HL-60/S4 treated with retinoic acid at 250 ng/mL for 4 days and 3 days (cell line): ENCODE data around the gene RBM12.

Experiments
- in situ Hi-C: fragments of 300-500 bp; cut with MboI; formaldehyde crosslinking; loops from 2 replicates; pipeline ENCODE4 v1.7.0; 2022; ENCODE audit warnings: low sequenced_read_pairs

Gene RBM12

DNA sequence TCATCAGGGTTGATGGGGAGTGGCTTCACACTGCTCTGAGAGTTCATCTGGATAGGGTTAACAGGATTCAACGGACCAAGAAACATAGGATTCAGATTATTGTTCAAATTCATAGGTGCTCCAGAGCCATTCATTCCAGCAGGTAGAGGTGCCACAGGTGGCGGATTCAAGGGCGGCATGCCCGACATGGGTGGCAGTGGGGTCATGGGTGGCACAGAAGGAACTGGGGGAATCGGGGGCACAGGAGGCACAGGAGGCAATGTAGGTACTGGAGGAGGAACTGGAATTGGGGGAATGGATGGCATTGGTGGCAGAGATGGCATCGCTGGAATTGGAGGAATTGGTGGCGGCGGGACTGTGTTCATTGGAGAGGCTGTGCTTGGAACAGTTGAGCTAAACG lies 10.3 kb downstream of the RBM12 start:
- in situ Hi-C loops = no loop called here

DNA sequence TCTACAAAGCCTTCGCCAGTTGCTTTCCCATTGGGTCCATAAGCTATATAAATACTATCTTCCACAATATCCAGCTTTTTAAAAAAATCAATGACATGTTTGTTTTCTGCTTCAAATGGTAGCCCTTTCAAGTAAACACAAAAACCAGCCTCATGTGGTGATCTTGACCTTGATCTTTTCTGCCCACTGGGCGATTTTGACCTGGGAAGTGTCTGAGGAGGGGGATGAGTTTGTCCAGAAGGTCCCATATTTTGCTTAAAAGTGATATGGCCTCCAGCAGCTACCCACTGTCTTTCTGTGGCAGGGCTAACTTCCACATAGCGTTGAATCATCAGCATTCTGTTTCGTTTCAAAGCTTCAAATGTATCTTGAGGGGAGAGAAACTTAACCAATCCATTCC lies 10.8 kb downstream of the RBM12 start:
- in situ Hi-C loops = no loop called here

DNA sequence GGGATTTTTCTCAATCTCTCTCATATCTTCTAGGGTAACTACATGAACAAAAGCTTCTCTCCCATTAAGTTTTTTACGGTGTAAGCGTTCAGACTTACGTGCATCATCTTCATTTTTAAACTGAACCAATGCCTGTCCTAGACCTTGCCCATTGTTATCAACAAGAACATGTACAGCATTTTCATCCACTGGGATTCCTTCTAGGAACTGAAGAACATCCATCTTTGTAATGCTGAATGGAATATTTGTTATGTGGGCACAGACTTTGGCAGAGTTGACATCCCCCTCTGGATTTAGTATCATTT lies 11.3 kb downstream of the RBM12 start:
- in situ Hi-C loops = no loop called here

DNA sequence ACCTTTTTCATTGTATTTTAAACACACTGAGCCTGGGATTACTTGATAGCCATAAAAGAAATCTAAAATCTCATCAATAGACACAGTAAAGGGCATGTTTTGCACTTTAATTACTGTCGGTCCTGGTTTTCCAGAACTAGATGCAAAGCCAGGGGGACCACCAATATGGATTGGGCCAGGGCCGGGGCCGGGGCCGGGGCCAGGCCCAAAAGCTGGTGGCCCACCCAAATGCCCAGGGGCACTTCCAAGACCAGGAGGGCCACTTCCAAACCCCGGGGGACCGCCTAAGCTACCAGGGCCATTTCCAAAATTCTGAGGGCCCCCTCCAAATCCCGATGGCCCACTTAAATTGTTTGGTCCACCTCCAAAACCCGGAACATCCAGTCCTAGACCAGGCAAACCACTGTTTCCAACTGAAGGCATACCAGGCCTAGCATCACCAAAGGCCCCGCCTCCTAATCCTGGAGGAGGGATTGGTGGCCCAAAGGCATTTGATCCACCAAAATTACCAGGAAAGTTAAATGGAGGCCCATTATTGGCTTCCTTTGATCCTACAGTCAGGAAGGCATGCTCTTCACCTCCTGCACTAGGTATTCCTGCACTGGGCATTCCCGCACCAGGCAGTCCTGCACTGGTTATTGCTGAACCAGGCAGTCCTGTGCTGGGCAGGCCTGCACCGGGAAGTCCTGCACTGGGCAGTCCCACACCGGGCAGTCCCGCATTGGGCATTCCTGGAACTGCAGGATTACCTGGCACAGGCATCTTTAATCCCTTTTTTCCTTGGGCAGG lies 11.9 kb downstream of the RBM12 start:
- in situ Hi-C loops = no loop called here

DNA sequence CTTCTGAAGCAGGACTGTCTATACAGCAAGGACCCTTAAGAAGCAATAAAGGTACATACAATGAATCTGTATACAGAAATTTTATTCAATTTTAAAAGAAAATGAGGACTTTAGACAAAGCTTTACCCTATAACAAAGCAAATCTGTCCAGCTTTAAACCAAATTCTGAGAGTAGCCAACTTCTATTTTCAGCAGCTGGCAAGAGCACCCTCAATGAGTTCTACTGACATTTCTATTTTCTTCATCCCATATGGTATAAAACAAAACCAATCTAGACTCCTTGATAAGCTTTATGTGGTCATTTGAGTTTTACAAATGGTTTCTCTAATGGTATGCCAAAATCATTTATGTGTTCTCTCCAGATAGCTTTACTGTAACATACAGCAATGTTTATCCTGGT lies 12.7 kb downstream of the RBM12 start:
- in situ Hi-C loops = no loop called here

DNA sequence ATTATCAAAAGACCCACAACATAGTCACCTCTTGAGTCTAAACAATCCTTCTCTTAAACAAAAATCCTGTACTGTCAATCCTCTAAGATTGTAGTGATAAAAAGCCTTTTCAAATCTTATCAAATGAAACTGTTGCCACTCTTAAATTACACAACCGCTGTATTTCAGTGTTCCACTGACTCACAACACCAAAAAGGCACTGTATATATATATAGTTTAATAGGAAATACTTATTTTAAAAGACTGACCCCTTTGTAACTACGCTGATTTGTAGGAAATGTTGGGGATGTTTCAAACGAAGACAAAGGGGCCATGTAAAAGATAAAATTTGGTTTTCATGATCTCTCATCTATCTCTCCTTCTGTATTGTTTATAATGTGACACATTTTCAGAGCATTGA lies 14.1 kb downstream of the RBM12 start:
- in situ Hi-C loops = no loop called here

DNA sequence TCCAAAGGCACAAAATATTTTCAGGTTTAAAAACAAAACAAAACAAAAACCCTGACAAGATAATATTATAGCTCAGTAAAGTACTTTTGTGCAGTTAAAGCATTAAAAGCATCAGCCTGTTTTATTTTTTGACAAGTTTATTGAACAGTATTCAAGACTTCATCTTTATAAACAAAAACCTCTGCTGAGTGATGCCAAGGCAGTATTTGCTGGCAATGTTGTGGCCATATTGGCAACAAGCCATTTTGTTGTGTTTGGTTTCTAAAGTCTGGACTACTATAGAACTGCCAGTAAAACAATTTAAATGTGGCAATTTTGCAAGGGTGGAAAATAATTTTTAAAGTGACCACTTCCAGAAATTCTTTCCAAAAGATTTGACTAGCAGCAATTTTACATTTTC lies 15.9 kb downstream of the RBM12 start:
- in situ Hi-C loops = no loop called here

DNA sequence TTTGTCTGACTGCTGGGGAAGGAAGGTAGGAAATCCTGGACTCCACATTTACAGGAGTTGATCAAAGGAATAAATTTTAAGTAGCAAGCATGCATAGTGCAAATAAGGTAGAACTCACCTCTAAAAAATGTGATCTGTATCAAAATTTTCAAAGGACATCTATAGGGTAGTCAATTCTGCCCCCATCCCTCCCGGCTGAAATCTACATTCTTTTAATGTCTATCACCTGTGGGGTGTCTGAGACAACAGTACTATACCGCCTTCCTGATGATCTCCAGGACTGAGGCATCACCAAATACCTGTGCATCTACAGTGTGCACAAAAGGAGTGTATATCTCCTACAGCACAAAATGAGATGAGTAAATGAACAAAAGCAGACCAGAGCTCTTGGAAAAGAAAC lies 19.9 kb downstream of the RBM12 start:
- in situ Hi-C loops = no loop called here

DNA sequence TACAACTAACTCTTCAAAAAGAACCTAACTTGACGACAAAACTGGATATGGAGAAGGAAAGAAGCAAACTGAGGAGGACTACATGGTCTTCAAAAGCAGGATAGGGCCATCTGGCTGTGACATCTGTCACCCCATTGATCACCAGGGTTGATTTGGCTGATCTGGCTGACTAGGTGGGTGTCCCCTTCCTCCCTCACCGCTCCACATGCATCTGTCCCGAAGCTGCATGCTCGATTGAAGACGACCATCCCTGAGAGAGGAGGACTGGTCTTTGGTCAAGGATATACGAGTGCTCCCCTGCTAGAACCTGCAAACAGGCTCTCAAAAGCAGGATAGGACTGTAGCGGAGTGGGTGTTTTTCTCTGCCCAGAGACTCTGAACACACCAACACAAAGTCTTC lies 21.7 kb downstream of the RBM12 start:
- in situ Hi-C loops = no loop called here

DNA sequence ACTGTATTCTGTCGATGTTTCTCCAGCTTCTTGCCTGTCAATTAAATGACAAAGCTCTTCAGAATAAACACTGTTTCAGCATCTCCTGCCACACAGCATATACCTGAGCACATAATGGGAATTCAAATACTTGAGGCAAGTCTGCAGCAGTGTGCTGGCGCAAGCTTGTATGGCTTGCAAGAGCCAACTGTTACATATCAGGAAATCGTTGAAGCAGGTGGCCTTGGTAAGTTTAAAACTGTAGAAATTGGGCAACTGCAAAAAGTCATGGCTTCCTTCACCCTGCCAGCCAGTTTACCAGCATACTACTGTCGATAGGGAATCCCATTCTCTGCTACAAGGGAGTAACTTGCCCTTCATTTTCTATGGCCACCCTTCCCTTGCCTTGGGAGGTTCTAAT lies 23.0 kb downstream of the RBM12 start:
- in situ Hi-C loops = no loop called here

DNA sequence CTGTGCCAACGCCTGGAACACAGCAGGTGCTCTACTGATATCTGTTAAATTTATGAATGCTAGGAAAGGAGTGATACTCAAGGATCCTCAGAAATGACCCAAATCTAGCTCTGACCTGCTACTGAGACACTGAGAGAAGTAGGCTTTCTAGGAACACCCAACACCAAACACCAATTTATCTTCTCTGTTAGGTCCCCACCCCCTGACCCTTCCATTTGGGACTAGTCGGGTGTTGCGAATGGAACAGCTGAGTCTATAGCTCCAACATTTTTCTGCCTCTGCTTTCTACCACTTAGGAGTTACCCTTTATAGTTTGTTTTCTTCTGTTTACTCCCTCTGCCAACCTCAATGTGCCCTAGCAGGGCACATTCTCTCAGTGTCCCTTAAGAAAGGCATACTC lies 24.0 kb downstream of the RBM12 start:
- in situ Hi-C loops = no loop called here

DNA sequence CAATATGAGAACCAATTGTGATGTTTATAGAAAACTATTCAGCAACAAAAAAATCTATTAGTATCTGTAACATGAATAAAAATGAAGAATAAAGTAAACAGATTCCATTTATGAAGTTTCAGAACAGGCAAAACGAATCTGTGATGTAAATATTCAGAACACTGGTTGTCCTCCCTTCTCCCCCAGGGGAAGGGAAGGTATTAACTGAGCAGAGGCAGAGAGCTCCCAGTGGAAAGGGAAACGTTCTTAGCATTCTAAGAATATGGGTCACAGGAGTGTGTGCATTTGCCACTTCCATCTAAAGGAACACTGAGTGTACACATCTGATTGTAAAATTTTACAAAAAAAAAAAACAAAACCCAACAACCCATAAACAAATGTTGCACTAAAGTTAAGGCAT lies 25.9 kb downstream of the RBM12 start:
- in situ Hi-C loops = no loop called here

DNA sequence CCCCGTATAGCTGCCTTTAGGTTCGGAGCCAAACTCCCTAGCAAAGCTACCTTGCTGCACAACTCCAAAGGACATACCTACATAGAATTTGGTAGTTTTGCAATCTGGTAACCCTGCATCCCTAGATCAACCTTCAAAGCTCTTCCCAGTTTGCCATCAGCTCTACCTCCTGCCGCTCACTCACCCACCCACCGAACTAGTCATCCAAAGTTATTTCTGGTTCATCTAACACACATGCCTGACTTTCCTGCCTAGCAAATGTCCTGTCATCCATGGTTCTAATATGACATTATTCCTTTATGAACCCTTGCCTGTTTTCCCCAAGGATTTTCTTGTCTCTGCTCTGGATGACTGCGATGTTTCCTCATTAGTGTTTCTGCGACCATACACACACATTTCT lies 27.4 kb downstream of the RBM12 start:
- in situ Hi-C loops = no loop called here

DNA sequence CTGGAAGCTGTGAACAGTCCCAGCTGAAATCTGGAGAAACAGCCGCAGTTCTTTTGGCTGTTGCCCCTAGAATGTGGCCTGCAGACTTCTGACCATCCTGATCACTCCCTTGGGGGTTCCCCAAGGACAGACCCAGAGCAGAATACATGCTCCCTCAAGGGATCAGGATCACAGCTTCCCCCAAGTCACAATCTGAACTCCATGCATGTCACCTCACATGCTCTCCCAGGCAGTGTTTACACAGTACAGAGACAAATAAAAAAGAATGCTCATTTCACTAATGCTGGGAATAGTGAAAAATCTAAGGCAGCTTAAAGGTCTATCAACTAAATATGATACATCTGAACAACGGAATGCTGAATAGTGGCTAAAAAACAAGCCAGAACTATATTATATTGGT lies 28.6 kb downstream of the RBM12 start:
- in situ Hi-C loops = no loop called here

DNA sequence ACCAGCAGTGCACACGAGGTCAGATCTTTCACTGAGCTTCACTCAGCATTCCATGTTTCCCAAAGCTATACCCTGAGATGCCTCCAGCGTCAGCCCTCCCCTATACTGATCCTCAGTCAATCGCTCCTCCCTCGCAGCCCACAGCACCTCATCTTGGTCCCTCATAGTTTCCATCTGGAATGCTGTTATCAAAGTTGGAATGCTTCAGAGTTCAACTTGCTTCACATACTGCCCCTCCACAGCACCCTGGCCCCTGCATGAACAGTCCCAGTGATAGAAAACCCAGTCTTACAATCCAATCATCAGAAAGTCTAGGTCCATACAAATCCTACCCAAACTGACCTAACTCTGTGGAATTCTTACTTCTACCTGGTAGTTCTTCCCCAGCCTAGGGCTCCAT lies 29.0 kb downstream of the RBM12 start:
- in situ Hi-C loops = no loop called here

DNA sequence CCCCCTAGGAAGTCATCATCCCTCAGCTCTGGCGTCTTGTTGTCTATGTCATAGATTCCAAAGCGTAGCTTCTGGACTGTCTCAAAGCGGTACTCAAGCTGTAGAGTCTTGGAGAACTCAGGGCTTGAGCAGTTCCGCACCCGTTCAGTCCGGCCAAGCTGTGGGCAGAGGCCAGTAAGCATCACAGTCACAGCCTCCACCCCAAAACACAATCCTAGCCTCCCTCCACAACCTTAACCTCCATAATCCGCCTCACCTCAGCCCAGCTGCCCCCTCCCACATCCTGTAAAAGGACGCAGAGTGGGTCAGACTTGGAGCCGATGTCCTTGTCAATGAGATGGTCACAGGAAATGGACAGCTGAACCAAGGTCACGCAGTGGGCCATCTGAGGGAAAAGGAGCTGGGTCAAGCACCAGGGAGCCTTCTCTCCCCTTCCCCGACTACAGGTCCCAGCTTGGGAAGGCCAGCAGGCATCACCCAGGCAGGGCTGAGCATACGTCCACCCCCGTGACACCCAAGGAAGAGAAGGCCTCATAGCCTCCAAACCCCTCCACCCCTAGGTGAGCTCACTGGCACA lies 32.1 kb downstream of the RBM12 start:
- in situ Hi-C loops = no loop called here

DNA sequence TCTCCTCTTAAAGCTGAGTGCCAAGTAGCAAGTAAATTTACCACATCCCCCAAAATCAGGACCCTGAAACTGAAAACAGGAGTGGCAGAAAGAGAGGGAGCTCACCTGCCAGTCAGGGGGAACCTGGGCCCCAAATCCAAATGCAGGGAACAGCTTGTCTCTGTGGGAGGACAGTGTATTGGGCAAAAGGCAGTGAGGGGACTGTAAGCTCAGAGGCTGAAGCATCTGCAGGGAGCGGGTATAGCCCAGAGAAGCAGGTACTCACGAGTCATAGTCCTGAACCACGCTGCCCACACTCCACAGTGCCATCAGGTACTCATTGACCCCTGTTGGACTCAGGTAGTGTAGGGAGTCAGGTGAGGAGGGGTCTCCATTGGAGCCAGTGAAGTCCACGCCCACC lies 34.1 kb downstream of the RBM12 start:
- in situ Hi-C loops = no loop called here

DNA sequence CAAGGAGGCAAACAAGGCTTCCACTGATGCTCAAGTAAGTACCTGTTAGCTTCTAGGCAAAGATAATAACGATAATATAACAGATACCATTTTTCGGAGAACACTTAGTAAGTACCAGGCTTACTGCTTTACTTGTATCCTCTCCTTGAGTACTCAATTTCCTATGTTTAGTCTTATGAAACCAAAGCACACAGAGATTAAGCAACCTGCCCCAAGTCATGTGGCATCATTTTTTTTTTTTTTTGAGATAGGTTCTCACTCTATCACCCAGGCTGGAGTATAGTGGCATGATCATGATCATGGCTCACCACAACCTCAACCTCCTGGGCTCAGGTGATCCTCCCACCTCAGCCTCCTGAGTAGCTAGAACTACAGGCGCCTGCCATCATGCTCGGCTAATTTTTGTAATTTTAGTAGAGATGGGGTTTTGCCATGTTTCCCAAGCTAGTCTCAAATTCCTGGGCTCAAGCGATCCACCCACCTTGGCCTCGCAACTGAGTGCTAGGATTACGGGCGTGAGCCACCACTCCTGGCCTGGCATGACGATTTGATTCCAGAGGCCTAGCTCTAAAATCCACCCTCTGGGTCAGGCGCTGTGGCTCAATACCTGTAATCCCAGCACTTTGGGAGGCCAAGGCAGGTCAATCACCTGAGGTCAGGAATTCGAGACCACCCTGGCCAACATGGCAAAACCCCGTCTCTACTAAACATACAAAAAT lies 35.1 kb downstream of the RBM12 start:
- in situ Hi-C loops = no loop called here

DNA sequence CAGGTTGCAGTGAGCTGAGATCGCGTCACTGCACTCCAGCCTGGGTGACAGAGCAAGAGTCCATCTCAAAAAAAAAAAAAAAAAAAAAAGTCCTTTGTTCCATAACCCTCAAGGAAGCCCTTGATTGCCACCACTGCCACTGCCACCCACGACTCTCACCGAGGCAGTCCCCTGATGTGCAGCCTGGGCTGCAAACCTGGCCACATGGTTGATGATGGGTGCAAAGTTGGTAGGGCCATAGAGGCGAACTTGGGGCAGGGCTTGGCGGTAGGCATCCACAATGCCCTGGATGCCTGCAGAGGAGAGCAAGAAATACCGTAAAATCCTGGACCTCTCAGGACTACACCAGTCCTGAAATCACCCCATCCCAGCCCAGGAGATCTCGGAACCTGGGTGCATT lies 37.6 kb downstream of the RBM12 start:
- in situ Hi-C loops = no loop called here

DNA sequence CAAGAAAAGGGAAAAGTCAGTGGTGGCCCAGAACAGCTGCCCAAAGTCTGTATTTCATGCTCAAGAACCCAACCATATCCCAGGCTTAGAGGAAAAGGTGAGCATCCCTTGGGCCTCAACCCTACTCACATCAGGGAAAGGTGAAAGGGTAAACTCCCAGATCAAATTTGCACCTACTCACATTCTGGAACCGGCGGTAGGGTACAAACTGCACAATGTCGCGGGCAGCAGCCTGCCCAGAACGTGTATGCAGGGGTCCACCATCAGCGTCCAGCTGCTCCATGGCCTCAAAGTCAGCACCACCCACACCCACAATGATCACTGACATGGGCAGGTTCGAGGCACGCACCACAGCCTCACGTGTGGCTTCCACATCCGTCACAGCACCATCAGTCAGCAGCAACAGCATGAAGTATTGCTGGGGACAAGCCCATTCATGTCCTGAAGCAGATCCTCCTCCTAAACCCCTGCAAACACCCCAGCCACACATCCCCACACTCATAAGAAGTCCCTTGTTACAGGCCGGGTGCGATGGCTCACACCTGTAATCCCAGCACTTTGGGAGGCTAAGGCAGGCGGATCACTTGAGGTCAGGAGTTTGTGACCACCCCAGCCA lies 38.2 kb downstream of the RBM12 start:
- in situ Hi-C loops = no loop called here

DNA sequence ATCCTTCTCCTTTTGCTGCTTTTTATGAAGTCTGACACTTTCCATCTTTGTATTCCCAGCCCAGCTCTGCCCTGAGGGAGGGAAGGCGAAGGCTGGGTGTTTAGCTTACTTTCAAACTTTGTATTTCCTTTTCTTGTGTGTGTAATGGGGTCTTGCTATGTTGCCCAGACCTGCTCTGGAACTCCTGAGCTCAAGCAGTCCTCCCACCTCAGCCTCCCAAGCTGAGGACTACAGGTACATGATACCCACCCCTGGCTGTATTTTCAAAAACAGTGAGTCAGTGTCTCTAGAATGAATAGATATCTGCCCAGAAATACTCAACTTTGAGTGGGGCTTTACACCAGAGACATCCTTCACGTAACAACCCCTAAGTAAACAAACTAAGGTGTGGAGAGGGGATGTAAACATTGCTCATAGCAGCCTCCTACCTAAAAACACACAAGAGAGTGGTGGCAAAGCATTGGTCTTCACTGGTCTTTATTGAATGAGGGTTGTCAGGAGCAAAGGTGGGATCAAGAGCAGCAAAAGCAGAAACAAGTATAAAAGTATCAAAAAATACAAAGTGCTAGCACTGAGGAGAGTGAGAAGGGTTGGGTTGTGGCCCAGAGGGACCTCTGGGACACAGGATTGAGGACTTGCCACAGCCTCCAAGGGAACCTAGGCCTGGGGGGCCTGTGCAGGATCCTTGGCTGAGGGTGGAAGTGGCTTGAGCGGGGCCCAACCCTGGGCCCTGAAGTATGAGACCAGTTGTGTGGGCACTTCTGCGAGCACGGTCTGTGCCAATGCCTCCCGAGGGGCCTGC lies 38.9 kb downstream of the RBM12 start:
- in situ Hi-C loops = no loop called here
